ENCODE results near the gene VAPB.

DNA sequence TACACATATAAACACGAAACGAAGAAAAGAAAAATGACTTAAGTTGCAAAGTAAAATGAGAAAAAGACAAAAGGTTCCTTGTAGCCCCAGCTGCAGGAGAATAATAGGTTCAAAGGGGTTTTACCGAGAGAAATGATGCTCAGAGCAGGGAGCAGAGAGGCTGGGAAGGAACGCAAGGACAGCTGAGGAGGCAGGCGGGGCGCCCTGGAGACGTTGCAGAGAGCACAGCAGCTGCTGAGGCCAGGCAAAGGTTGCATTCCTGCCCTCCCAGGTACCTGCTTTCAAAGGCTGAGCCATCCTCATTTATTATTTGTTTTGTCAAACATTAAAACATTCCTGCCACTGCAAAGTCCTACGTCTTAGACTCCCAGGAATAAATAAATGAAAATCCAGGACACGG is 16.2 kb upstream of the VAPB start:
- no peak for TF ChIP-seq SUZ12 (IDR thresholded peaks at IDR 0.05)
- no peak for TF ChIP-seq TARDBP (IDR thresholded peaks at IDR 0.05)
- no peak for TF ChIP-seq SP1 (IDR thresholded peaks at IDR 0.05)
- TF ChIP-seq FOXK2 (IDR thresholded peaks at IDR 0.05): no peak
- no peak for TF ChIP-seq LEF1 (IDR thresholded peaks at IDR 0.05; ENCODE audit: borderline replicate concordance)
- no peak for TF ChIP-seq NFRKB (IDR thresholded peaks at IDR 0.05)
- TF ChIP-seq FOXM1 (IDR thresholded peaks at IDR 0.05; ENCODE audit: borderline replicate concordance): no peak
- TF ChIP-seq ARNT (IDR thresholded peaks at IDR 0.05): no peak
- no peak for TF ChIP-seq FOXA1 (IDR thresholded peaks at IDR 0.05)
- no peak for TF ChIP-seq BHLHE40 (IDR thresholded peaks at IDR 0.05; ENCODE audit: borderline replicate concordance)
- TF ChIP-seq ELF4 (IDR thresholded peaks at IDR 0.05): no peak
- no peak for TF ChIP-seq L3MBTL2 (conservative IDR thresholded peaks at IDR 0.05)
